GM21825 (cell line): Measurements from ENCODE around the gene BCKDHA.
"Not testable (repeated sequence)": the region's sequence is repeated elsewhere in the genome, so short reads cannot be mapped to it uniquely, and the experiment has no call there.

Experiments used
- ATAC-seq: cut with Tn5 transposase; IDR thresholded peaks from one replicate; pipeline ENCODE4 v1.9.1; 2021; ENCODE audit warnings: mild to moderate bottlenecking, moderate library complexity; ENCODE audit not compliant: unreplicated experiment

BCKDHA gene

GRCh38 chr19:41442473-41443355 lies 45.1 kb downstream of the BCKDHA start, which contains the start of gene ERICH4:
ERICH4 (plus strand) TSS chr19:41443156; CDS start chr19:41443170, 14 bp downstream.
- ATAC-seq = no peak

- no peak for ATAC-seq
Observed at GRCh38 chr19:41443813-41444455, 46.3 kb downstream of the BCKDHA start.

- no peak for ATAC-seq
Observed at GRCh38 chr19:41445575-41445974, 48.0 kb downstream of the BCKDHA start.

GRCh38 chr19:41447732-41448332 lies 50.2 kb downstream of the BCKDHA start:
- ATAC-seq = no peak

GRCh38 chr19:41449079-41449864 lies 51.7 kb downstream of the BCKDHA start:
- ATAC-seq = no peak

- no peak for ATAC-seq
Observed at GRCh38 chr19:41449865-41450178, 52.2 kb downstream of the BCKDHA start.

GRCh38 chr19:41452584-41453275 lies 55.1 kb downstream of the BCKDHA start:
- no peak for ATAC-seq

- no peak for ATAC-seq
Observed at GRCh38 chr19:41455936-41456335, 58.3 kb downstream of the BCKDHA start.

- no peak for ATAC-seq
Observed at GRCh38 chr19:41456342-41456918, 58.8 kb downstream of the BCKDHA start.

- no peak for ATAC-seq
Observed at GRCh38 chr19:41457241-41457640, 59.6 kb downstream of the BCKDHA start.

GRCh38 chr19:41462497-41462896 lies 64.9 kb downstream of the BCKDHA start:
- ATAC-seq = no peak

- ATAC-seq = not testable (repeated sequence)
Observed at GRCh38 chr19:41463257-41464256, 65.9 kb downstream of the BCKDHA start.
